H7 (cell line): ENCODE results near the gene CCNL1. TPM values are rescaled to one million over a fixed set of nuclear protein-coding genes. Genes with fewer than 3 reads are reported as not detected.

Experiments used
- DNase-seq: peaks from one replicate; pipeline ENCODE4 v3.0.0; 2012
- H3K27me3 ChIP-seq: 2 replicates; pipeline ENCODE4 v1.6.0; 2011; ENCODE audit warnings: mild to moderate bottlenecking, low read length; ENCODE audit not compliant: control insufficient read depth, insufficient read depth
- H3K36me3 ChIP-seq: replicated peaks from 2 replicates; pipeline ENCODE4 v1.5.1; 2011; ENCODE audit warnings: low read length; ENCODE audit not compliant: control insufficient read depth, insufficient read depth
- H3K4me3 ChIP-seq: 2 replicates; pipeline ENCODE4 v1.5.1; 2011; ENCODE audit warnings: low read depth, mild to moderate bottlenecking, control low read depth, low read length, moderate library complexity; ENCODE audit not compliant: insufficient read depth
- total RNA-seq: library from RNA; depleted of rRNA; stranded (reverse); fragments of >200 nt; shearing (Covaris generic); gene quantifications from 2 replicates; pipeline ENCODE4 v1.2.3, GENCODE V29; 2014

CCNL1 gene
- total RNA-seq, 1 experiment from 2014 or later = 41.1 TPM

GRCh38 chr3:157142315-157142714 lies 17.6 kb downstream of the CCNL1 start:
- Histone ChIP-seq H3K36me3 (peaks cover 2% of the 10 kb centered on the region), H3K4me3 (no peak overlapping the region), H3K27me3 (no peaks in the 10 kb centered on the region)
- no peak for DNase-seq

GRCh38 chr3:157139938-157140534 lies 19.9 kb downstream of the CCNL1 start:
- H3K4me3 ChIP-seq = no peak overlapping the region
- H3K36me3 ChIP-seq = no peaks in the 10 kb centered on the region
- DNase-seq = no peak
- no peaks in the 10 kb centered on the region for H3K27me3 ChIP-seq

GRCh38 chr3:157136647-157137387 lies 23.1 kb downstream of the CCNL1 start:
- DNase-seq = no peak
- no peak overlapping the region for H3K4me3 ChIP-seq
- H3K27me3 ChIP-seq = no peaks in the 10 kb centered on the region
- H3K36me3 ChIP-seq = no peaks in the 10 kb centered on the region

- no peaks in the 10 kb centered on the region for H3K36me3 ChIP-seq
- no peak for DNase-seq
- no peaks in the 10 kb centered on the region for H3K27me3 ChIP-seq
- no peak overlapping the region for H3K4me3 ChIP-seq
Measured at GRCh38 chr3:157135671-157136396, 24.1 kb downstream of the CCNL1 start.

GRCh38 chr3:157134620-157135191 lies 25.2 kb downstream of the CCNL1 start:
- no peak overlapping the region for H3K4me3 ChIP-seq
- H3K36me3 ChIP-seq = no peaks in the 10 kb centered on the region
- DNase-seq = no peak
- no peaks in the 10 kb centered on the region for H3K27me3 ChIP-seq

- DNase-seq = no peak
- no peaks in the 10 kb centered on the region for H3K36me3 ChIP-seq
- no peak overlapping the region for H3K4me3 ChIP-seq
- H3K27me3 ChIP-seq = no peaks in the 10 kb centered on the region
Measured at GRCh38 chr3:157133434-157134320, 26.3 kb downstream of the CCNL1 start.

- Histone ChIP-seq H3K4me3 (no peak overlapping the region), H3K27me3 (no peaks in the 10 kb centered on the region), H3K36me3 (no peaks in the 10 kb centered on the region)
- no peak for DNase-seq
Measured at GRCh38 chr3:157132936-157133335, 27.0 kb downstream of the CCNL1 start.

- H3K27me3 ChIP-seq = no peaks in the 10 kb centered on the region
Measured at GRCh38 chr3:157132341-157132740, 27.6 kb downstream of the CCNL1 start.

GRCh38 chr3:157131861-157132260 lies 28.1 kb downstream of the CCNL1 start:
- DNase-seq = no peak
- no peak overlapping the region for H3K4me3 ChIP-seq
- no peaks in the 10 kb centered on the region for H3K36me3 ChIP-seq
- no peaks in the 10 kb centered on the region for H3K27me3 ChIP-seq

More at GRCh38 chr3:157132341-157132740, 27.6 kb downstream of the CCNL1 start:
- no peaks in the 10 kb centered on the region for H3K36me3 ChIP-seq
- H3K4me3 ChIP-seq = no peak overlapping the region
- DNase-seq = no peak

- Histone ChIP-seq H3K36me3 (no peaks in the 10 kb centered on the region), H3K4me3 (peak overlapping the region; percentile 2; the same call in 1 of the 2 replicates), H3K27me3 (no peaks in the 10 kb centered on the region)
- peak; percentile 86 for DNase-seq
Measured at GRCh38 chr3:157130467-157131251, 29.3 kb downstream of the CCNL1 start.

GRCh38 chr3:157129803-157130466 lies 30.0 kb downstream of the CCNL1 start:
- H3K4me3 ChIP-seq = peak overlapping the region; percentile 2; the same call in 1 of the 2 replicates
- no peaks in the 10 kb centered on the region for H3K27me3 ChIP-seq
- peak; percentile 58 for DNase-seq
- H3K36me3 ChIP-seq = no peaks in the 10 kb centered on the region

- Histone ChIP-seq H3K27me3 (no peaks in the 10 kb centered on the region), H3K36me3 (no peaks in the 10 kb centered on the region), H3K4me3 (no peak overlapping the region)
- DNase-seq = no peak
Measured at GRCh38 chr3:157128771-157129681, 30.9 kb downstream of the CCNL1 start.
